Measurements from ENCODE around the gene HIP1.
"Not testable (repeated sequence)": the region's sequence is repeated elsewhere in the genome, so short reads cannot be mapped to it uniquely, and the experiment has no call there.

The HIP1 gene

GRCh38 chr7:75712517-75713361 lies 26.0 kb downstream of the HIP1 start:
- DNase-seq = no peak

- DNase-seq = no peak
These were observed 26.9 kb downstream of the HIP1 start for GRCh38 chr7:75711656-75712514.

- DNase-seq = no peak
These were observed 27.7 kb downstream of the HIP1 start for GRCh38 chr7:75711076-75711475.

DNA sequence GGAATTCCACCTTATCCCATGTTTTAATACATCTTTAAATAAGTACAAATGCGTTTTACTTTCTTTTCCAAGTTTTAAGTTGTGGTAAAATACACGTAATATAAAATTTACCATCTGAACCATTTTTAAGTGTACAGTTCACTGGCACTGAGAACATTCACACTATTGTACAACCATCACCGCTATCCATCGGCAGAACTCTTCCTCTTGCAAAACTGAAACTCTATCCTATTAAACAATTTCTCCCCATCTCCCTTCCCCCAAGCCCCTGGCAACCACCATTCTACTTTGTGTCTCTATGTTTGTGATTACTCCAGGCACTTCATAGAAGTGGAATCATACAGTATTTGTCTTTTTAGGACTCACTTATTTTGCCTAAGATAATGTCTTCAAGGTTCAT lies 33.8 kb downstream of the HIP1 start:
- no peak for DNase-seq

GRCh38 chr7:75702515-75702914 lies 36.2 kb downstream of the HIP1 start:
- no peak for DNase-seq

DNA sequence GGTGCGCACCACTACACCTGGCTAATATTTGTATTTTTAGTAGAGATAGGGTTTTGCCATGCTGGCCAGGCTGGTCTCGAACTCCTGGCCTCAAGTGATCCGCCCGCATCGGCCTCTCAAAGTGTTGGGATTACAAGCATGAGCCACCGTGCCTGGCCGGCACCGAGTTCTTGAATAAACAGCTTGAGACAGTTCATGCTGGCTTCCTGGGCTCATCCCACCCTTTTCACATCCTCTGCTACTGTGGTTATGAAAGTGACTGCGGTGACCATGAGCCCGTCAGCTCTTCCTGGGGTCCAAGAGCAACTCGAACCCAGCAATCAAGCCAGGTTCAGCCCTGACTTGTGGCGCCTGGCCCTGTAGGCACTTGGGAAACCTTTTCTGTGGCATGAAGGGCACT lies 38.7 kb downstream of the HIP1 start:
- no peak for DNase-seq

- DNase-seq = no peak
These were observed 40.4 kb downstream of the HIP1 start for GRCh38 chr7:75698358-75698757.

DNA sequence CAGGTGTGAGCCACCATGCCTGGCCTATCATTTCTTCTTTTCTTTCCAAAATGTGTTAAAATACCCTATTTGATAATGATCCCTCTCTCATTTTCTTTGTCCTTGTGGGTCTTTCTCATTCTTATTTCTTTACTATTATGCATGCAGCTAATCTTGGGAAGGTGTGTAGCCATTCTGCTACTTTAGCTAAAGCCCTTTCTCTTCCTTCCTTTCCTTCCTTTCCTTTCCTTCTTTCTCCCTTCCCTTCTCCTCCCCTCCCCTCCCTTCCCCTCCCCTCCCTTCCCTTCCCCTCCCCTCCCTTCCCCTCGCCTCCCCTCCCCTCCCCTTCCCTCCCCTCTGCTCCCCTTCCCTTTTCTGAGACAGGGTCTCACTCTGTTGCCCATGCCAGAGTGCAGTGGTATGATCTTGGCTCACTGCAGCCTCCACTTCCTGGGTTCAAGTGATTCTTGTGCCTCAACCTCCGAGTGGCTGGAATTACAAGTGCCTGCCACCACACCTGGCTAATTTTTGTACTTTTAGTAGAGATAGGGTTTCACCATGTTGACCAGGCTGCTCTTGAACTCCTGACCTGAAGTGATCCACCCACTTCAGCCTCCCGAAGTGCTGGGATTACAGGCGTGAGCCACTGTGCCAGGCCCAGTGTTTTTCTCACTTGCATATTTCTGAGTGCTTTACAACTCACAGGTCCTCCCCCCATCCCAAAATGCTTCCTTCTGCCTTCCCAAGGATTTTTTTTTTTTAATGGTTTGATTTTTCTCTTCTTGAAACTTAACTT lies 42.3 kb downstream of the HIP1 start:
- DNase-seq = no peak

DNA sequence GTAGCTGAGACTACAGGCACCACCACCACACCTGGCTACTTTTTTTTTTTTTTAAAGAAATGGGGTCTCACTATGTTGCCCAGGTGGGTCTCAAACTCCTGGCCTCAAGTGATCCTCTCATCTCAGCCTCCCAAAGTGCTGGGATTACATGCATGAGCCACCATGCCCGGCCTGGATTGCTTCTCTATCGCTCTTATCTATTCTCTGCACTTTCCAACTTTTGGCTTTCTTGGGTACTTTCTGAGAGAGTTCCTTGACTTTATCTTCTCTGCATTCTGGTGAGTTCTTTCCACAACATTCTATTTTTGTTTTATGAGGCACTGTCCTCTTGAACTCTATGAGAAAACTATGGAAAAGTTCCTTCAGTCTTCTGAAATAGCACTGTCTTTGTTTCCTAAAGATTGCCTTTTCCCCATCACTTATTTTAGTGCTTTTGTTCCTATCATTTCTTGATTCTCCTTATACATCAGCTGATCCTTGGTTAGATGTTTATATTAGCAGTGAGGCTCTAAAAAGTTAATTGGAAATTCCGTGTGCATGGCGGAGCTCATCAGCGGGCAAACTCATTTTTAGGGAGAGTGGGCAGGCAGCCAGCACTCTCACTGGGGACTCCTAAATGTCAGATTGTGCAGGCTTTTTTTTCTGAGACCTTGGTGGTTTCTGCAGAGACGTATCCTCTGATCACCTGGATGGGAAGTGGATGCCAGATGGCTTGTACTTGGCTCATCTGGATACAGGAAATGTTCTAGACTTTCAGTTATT lies 43.9 kb downstream of the HIP1 start:
- DNase-seq = no peak

DNA sequence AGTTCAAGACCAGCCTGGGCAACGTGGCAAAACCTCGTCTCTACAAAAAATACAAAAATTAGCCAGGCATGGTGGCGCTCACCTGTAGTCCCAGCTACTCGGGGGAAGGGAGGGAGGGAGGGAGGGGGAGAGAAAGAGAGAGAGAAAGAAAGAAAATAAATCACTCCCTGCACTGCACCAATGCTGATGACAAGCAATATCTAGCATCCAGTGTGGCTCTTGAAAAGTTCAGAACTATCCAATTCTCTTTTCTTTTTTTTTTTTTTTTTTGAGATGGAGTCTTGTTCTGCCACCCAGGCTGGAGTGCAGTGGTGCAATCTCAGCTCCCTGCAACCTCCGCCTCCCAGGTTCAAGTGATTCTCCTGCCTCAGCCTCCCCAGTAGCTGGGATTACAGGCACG lies 45.1 kb downstream of the HIP1 start:
- DNase-seq = not testable (repeated sequence)

- DNase-seq = no peak
These were observed 46.8 kb downstream of the HIP1 start for GRCh38 chr7:75691793-75692543.

DNA sequence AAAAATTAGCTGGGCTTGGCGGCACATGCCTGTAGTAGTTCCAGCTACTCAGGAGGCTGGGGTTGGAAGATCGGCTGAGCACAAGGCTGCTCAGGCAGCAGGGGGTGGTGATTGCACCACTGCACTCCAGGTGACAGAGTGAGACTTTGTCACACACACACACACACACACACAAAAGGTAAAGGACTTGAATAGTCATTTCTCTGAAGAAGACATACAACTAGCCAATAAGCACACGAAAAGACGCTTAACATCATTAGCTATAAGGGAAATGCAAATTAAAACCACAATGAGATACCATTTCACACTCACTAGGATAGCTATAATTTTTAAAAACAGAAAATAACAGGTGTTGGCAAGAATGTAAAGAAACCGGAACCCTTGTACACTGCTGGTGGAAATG lies 48.6 kb downstream of the HIP1 start:
- no peak for DNase-seq

- DNase-seq = no peak
These were observed 49.3 kb downstream of the HIP1 start for GRCh38 chr7:75689246-75690099.

- no peak for DNase-seq
These were observed 50.3 kb downstream of the HIP1 start for GRCh38 chr7:75688200-75689136.

GRCh38 chr7:75687246-75688088 lies 51.3 kb downstream of the HIP1 start:
- DNase-seq = no peak

DNA sequence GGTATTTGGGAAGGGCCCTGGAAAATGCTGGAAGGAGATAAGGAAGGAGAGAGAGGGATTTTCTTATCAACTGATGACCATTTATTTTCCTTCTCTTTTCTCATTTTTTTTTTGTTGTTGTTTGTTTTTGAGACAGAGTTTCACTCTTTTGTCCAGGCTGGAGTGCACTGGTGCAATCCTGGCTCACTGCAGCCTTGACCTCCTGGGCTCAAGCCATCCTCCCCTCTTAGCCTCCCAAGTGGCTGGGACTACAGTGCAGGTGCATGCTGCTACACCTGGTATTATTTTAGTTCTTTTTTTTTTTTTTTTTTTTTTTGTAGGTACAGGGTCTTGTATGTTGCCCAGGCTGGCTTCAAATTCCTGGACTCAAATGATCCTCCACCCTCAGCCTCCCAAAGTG lies 52.2 kb downstream of the HIP1 start:
- no peak for DNase-seq

DNA sequence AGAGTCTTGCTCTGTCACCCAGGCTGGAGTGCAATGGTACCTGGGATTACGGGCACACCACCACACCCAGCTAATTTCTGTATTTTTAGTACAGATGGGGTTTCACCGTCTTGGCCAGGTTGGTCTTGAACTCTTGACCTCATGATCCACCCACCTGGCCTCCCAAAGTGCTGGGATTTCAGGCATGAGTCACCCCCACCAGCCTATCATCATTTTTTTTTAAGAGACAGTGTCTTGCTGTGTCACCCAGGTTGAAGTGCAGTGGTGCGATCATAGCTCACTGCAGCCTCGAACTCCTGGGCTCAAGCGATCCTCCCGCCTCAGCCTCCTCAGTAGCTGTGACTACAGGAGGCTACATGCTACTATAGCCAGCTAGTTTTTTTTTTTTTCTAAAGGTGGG lies 56.7 kb downstream of the HIP1 start:
- DNase-seq = not testable (repeated sequence)

DNA sequence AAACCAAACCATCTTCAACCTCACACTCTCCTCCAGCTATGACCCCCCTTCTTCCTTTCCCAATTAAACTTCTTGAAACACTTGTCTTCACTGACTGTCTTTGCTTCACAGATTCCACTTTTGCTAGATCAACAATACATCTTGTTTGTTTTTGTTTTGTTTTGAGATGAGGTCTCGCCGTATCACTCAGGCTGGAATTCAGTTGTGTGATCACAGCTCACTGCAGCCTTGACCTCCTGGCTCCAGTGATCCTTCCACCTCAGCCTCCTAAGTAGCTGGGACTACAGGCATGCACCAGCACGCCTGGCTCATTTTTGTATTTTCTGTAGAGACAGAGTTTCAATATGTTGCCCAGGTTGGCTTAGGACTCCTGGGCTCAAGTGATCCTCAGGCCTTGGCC lies 59.7 kb downstream of the HIP1 start:
- DNase-seq = no peak

GRCh38 chr7:75669579-75669978 lies 69.2 kb downstream of the HIP1 start:
- no peak for DNase-seq
